HG03280 (cell line): ENCODE measurements around the gene HSD17B2.

Experiments
- ATAC-seq: cut with Tn5 transposase; IDR thresholded peaks from one replicate; pipeline ENCODE4 v1.9.1; 2021; ENCODE audit warnings: mild to moderate bottlenecking, moderate library complexity; ENCODE audit not compliant: unreplicated experiment

Gene HSD17B2

GRCh38 chr16:82047374-82047773, 12.3 kb downstream of the HSD17B2 start:
- ATAC-seq, result no peak

- no peak for ATAC-seq
Observed at GRCh38 chr16:82047787-82048186, 12.7 kb downstream of the HSD17B2 start.

GRCh38 chr16:82049484-82049883, 14.4 kb downstream of the HSD17B2 start:
- ATAC-seq, result no peak

- no peak for ATAC-seq
Observed at GRCh38 chr16:82050506-82050905, 15.5 kb downstream of the HSD17B2 start.

GRCh38 chr16:82050909-82051357, 15.9 kb downstream of the HSD17B2 start:
- ATAC-seq, result no peak

- no peak for ATAC-seq
Observed at GRCh38 chr16:82051656-82052055, 16.6 kb downstream of the HSD17B2 start.

GRCh38 chr16:82055117-82055516, 20.1 kb downstream of the HSD17B2 start:
- no peak for ATAC-seq

- no peak for ATAC-seq
Observed at GRCh38 chr16:82055728-82056549, 20.9 kb downstream of the HSD17B2 start.

GRCh38 chr16:82056550-82056896, 21.5 kb downstream of the HSD17B2 start:
- no peak for ATAC-seq

GRCh38 chr16:82059161-82059982, 24.3 kb downstream of the HSD17B2 start:
- no peak for ATAC-seq

GRCh38 chr16:82059983-82060421, 24.9 kb downstream of the HSD17B2 start:
- ATAC-seq, result no peak

- ATAC-seq, result no peak
Observed at GRCh38 chr16:82061861-82062525, 26.9 kb downstream of the HSD17B2 start.

- ATAC-seq, result no peak
Observed at GRCh38 chr16:82062645-82063058, 27.6 kb downstream of the HSD17B2 start.

- no peak for ATAC-seq
Observed at GRCh38 chr16:82063456-82064082, 28.5 kb downstream of the HSD17B2 start.

GRCh38 chr16:82067042-82067803, 32.2 kb downstream of the HSD17B2 start:
- no peak for ATAC-seq

- ATAC-seq, result no peak
Observed at GRCh38 chr16:82067804-82068325, 32.8 kb downstream of the HSD17B2 start.

- no peak for ATAC-seq
Observed at GRCh38 chr16:82070656-82071369, 35.8 kb downstream of the HSD17B2 start.

- no peak for ATAC-seq
Observed at GRCh38 chr16:82071421-82071820, 36.4 kb downstream of the HSD17B2 start.

GRCh38 chr16:82072313-82072712, 37.3 kb downstream of the HSD17B2 start:
- ATAC-seq, result no peak
